GM21381 (cell line): ENCODE results near the gene PRPF38A.

Experiments
- ATAC-seq: cut with Tn5 transposase; IDR thresholded peaks from one replicate; pipeline ENCODE4 v1.9.1; 2021; ENCODE audit warnings: mild to moderate bottlenecking, moderate library complexity; ENCODE audit not compliant: unreplicated experiment

PRPF38A gene

GRCh38 chr1:52393174-52393573 is 11.2 kb upstream of the PRPF38A start:
- no peak for ATAC-seq

GRCh38 chr1:52399629-52400028 is 4.8 kb upstream of the PRPF38A start:
- no peak for ATAC-seq

- ATAC-seq, result no peak
Observed at GRCh38 chr1:52400131-52400530, 4.3 kb upstream of the PRPF38A start.

GRCh38 chr1:52402860-52403240 is 1.6 kb upstream of the PRPF38A start:
- no peak for ATAC-seq

- peak; percentile 32 for ATAC-seq
Observed at GRCh38 chr1:52403566-52404115, 761 bp upstream of the PRPF38A start.

- no peak for ATAC-seq
Observed at GRCh38 chr1:52404975-52405338, 555 bp downstream of the PRPF38A start.

GRCh38 chr1:52413410-52413989 is 9.1 kb downstream of the PRPF38A start:
- ATAC-seq, result no peak

- ATAC-seq, result no peak
Observed at GRCh38 chr1:52414942-52415341, 10.5 kb downstream of the PRPF38A start.

- ATAC-seq, result no peak
Observed at GRCh38 chr1:52416811-52417210, 12.4 kb downstream of the PRPF38A start.

- ATAC-seq, result no peak
Observed at GRCh38 chr1:52420713-52421112, 16.3 kb downstream of the PRPF38A start.

- no peak for ATAC-seq
Observed at GRCh38 chr1:52423055-52423454, 18.7 kb downstream of the PRPF38A start.

GRCh38 chr1:52423771-52424170 is 19.4 kb downstream of the PRPF38A start:
- ATAC-seq, result no peak

GRCh38 chr1:52424231-52424636 is 19.8 kb downstream of the PRPF38A start:
- ATAC-seq, result no peak

- ATAC-seq, result no peak
Observed at GRCh38 chr1:52424813-52425212, 20.4 kb downstream of the PRPF38A start.

- ATAC-seq, result no peak
Observed at GRCh38 chr1:52426371-52426770, 22.0 kb downstream of the PRPF38A start.

- no peak for ATAC-seq
Observed at GRCh38 chr1:52427152-52427551, 22.8 kb downstream of the PRPF38A start.

- no peak for ATAC-seq
Observed at GRCh38 chr1:52432807-52433206, 28.4 kb downstream of the PRPF38A start.

GRCh38 chr1:52435211-52435610 is 30.8 kb downstream of the PRPF38A start:
- ATAC-seq, result no peak

GRCh38 chr1:52435650-52436049 is 31.2 kb downstream of the PRPF38A start:
- ATAC-seq, result no peak

GRCh38 chr1:52436817-52437216 is 32.4 kb downstream of the PRPF38A start:
- ATAC-seq, result no peak

GRCh38 chr1:52439976-52440375 is 35.6 kb downstream of the PRPF38A start:
- no peak for ATAC-seq

- ATAC-seq, result no peak
Observed at GRCh38 chr1:52444463-52444862, 40.1 kb downstream of the PRPF38A start.

- ATAC-seq, result no peak
Observed at GRCh38 chr1:52454127-52454526, 49.7 kb downstream of the PRPF38A start.
